Mesothelial cell of epicardium (in vitro differentiated cells): ENCODE results near the gene NSF. TPM values are rescaled to one million over a fixed set of nuclear protein-coding genes. Genes with fewer than 3 reads are reported as not detected.

ENCODE experiments used
- DNase-seq, 2 experiments: peaks; one replicate each; pipeline ENCODE4 v3.0.0; 2021; ENCODE audit warnings: low spot score in 2 of 2; ENCODE audit not compliant: unreplicated experiment in 2 of 2
- H3K27ac Mint-ChIP-seq: 2 replicates; pipeline ENCODE4 v1.8.0; 2021; ENCODE audit warnings: mixed read lengths
- H3K27me3 Mint-ChIP-seq: 2 replicates; pipeline ENCODE4 v1.8.0; 2021; ENCODE audit warnings: low read depth, mixed read lengths
- H3K36me3 Mint-ChIP-seq: 2 replicates; pipeline ENCODE4 v1.8.0; 2021; ENCODE audit warnings: mixed read lengths
- H3K4me1 Mint-ChIP-seq: 2 replicates; pipeline ENCODE4 v1.8.0; 2021; ENCODE audit warnings: mixed read lengths
- H3K4me3 Mint-ChIP-seq: 2 replicates; pipeline ENCODE4 v1.8.0; 2021; ENCODE audit warnings: mild to moderate bottlenecking, moderate library complexity, mixed read lengths
- H3K9me3 Mint-ChIP-seq: 2 replicates; pipeline ENCODE4 v1.8.0; 2021; ENCODE audit warnings: mixed read lengths
- total RNA-seq: library from RNA; stranded (reverse); gene quantifications from 3 replicates; pipeline ENCODE4 v1.2.1, GENCODE V29; 2021
- TF ChIP-seq, protein P1 (sequence below): fragments of 200-600 bp; sonication (generic); IDR thresholded peaks from one replicate; pipeline ENCODE4 v1.5.0; 2021; ENCODE audit warnings: antibody characterized with exemption; ENCODE audit not compliant: unreplicated experiment

Gene NSF
- total RNA-seq, 1 donor from 2014 or later: 32.8 TPM

DNA sequence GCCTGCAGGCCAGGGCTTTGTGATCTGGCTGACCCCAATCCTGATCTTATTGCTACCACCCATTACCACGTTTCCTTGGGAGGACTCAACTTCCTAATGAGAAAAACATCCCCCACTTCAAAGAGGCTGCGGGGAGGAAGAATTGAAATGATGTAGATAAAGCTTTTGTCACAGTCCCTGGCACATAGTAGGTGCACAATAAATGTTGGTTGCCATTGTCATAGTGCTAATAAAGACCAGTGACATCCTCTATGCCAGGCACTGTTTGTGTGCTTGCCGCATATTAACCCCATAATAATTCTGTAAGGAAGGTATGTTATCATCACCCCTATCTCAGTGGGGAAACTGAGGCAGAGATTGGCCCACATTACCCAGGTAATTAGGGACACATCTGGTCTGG, 205.6 kb downstream of the NSF start:
- TF ChIP-seq, protein P1, sequence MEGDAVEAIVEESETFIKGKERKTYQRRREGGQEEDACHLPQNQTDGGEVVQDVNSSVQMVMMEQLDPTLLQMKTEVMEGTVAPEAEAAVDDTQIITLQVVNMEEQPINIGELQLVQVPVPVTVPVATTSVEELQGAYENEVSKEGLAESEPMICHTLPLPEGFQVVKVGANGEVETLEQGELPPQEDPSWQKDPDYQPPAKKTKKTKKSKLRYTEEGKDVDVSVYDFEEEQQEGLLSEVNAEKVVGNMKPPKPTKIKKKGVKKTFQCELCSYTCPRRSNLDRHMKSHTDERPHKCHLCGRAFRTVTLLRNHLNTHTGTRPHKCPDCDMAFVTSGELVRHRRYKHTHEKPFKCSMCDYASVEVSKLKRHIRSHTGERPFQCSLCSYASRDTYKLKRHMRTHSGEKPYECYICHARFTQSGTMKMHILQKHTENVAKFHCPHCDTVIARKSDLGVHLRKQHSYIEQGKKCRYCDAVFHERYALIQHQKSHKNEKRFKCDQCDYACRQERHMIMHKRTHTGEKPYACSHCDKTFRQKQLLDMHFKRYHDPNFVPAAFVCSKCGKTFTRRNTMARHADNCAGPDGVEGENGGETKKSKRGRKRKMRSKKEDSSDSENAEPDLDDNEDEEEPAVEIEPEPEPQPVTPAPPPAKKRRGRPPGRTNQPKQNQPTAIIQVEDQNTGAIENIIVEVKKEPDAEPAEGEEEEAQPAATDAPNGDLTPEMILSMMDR: no peak
- DNase-seq: no peak
- H3K27ac Mint-ChIP-seq: no peak overlapping the region
- peaks cover 26% of the 10 kb centered on the region for H3K4me1 Mint-ChIP-seq
- no peaks in the 10 kb centered on the region for H3K27me3 Mint-ChIP-seq
- H3K4me3 Mint-ChIP-seq: no peak overlapping the region
- H3K9me3 Mint-ChIP-seq: no peaks in the 10 kb centered on the region
- peaks cover 22% of the 10 kb centered on the region for H3K36me3 Mint-ChIP-seq

DNA sequence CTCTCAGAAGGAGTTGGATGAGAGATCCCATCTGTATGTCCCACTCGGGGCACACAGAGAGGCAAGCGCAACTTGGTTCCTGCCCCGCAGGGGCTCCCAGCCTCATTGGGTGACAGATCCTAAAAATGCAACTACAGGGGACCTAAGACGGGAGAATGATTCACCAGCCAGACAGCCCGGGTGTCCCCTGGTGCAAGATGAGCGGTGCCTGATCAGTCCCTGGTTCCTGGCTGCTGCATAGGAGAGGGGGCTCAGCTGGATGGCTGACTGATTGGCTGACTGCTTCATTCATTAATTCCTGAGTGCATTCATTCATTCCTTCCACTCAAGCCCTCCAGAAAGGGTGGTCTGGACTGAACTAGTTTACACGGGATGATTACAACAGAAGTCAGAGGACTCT, 206.1 kb downstream of the NSF start:
- peaks cover 24% of the 10 kb centered on the region for H3K4me1 Mint-ChIP-seq
- no peak overlapping the region for H3K4me3 Mint-ChIP-seq
- H3K36me3 Mint-ChIP-seq: peaks cover 19% of the 10 kb centered on the region

DNA sequence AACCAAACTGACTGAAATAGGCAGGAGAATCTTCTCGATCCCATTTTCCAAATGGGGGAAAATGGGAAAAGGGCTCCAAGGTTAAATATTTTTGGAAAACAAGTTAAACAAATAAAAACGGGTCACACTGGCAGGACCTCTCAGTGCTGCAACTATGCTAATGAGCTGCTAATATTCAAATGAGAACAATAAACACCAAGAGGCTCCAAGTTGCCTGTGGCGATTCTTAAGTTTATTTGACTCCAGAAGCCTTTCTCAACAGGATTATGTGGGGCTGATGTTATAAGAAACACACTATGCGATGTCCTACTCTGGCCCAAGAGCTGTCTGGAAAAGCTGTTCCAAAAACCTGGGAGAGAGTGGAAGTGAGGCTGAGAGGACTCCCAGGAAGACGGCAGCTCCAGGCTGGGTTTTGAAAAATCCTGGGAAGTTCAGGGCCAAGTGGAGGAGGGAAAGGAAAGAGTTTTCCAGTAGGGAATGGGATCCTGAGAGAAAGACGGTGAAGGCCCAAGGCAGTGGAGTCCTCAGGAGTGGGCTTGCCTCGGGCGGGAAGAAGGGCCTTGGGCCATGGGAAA, 206.6 kb downstream of the NSF start:
- Mint-ChIP-seq H3K27me3 (no peaks in the 10 kb centered on the region), H3K36me3 (peaks cover 16% of the 10 kb centered on the region), H3K9me3 (no peaks in the 10 kb centered on the region), H3K4me1 (peaks cover 19% of the 10 kb centered on the region), H3K4me3 (no peak overlapping the region), H3K27ac (peak overlapping the region; percentile 24)
- TF ChIP-seq, protein P1: no peak
- no peak for DNase-seq

More for the DNA sequence above, 206.1 kb downstream of the NSF start:
- no peak for DNase-seq
- no peaks in the 10 kb centered on the region for H3K9me3 Mint-ChIP-seq
- H3K27ac Mint-ChIP-seq: peak overlapping the region; percentile 39
- TF ChIP-seq, protein P1: no peak
- H3K27me3 Mint-ChIP-seq: no peaks in the 10 kb centered on the region

DNA sequence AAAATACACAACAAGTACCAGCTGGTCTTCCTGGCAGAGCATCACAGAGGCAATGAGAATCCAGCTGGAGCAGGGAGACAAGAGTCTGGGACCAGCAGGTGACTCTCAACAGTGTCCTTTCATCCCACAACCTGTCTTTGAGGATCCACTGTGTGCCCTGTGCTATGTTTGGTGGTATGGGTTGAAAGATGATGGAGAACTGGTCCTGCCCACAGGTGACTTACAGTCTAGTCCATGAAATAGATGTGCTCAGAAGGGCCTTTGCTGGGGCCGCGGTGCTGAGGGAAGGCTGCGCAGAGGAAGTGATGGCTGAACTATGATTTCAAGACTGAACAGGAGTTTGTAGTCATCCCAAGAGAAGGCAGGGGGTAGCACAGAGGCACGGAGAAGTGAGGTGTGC, 210.1 kb downstream of the NSF start:
- peaks cover 5% of the 10 kb centered on the region for H3K4me1 Mint-ChIP-seq

DNA sequence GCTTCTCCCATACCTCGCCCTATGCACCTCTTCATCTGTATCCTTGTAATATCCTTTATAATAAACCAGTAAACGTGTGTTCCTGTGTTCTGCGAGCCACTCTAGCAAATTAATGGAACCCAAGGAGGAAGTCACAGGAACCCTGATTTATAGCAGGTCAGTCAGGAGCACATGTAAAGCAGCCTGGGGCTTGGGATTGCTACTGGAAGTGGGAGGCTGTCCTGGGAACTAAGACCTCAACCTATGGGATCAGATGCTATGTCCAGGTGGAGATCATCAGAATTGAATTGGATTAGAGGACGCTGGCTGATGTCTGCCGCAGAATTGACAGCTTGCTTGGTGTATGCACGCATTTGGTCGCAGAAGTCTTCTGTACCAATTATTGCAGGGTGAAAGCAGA, 212.3 kb downstream of the NSF start:
- no peak for DNase-seq
- H3K36me3 Mint-ChIP-seq: peaks cover 27% of the 10 kb centered on the region
- no peaks in the 10 kb centered on the region for H3K27me3 Mint-ChIP-seq
- no peaks in the 10 kb centered on the region for H3K9me3 Mint-ChIP-seq
- peak overlapping the region; percentile 26 for H3K27ac Mint-ChIP-seq
- H3K4me3 Mint-ChIP-seq: no peak overlapping the region
- H3K4me1 Mint-ChIP-seq: peaks cover 14% of the 10 kb centered on the region
- TF ChIP-seq, protein P1: no peak

More for the DNA sequence above, 210.1 kb downstream of the NSF start:
- H3K4me3 Mint-ChIP-seq: no peak overlapping the region
- DNase-seq: no peak
- peaks cover 19% of the 10 kb centered on the region for H3K36me3 Mint-ChIP-seq
- peak overlapping the region; percentile 20 for H3K27ac Mint-ChIP-seq
- TF ChIP-seq, protein P1: no peak
- H3K9me3 Mint-ChIP-seq: no peaks in the 10 kb centered on the region
- no peaks in the 10 kb centered on the region for H3K27me3 Mint-ChIP-seq
